HG03159 (cell line): ENCODE measurements around the gene MALSU1.

Source experiments
- ATAC-seq: cut with Tn5 transposase; IDR thresholded peaks from one replicate; pipeline ENCODE4 v1.9.1; 2021; ENCODE audit warnings: mild to moderate bottlenecking, moderate library complexity; ENCODE audit not compliant: unreplicated experiment

Gene MALSU1

DNA sequence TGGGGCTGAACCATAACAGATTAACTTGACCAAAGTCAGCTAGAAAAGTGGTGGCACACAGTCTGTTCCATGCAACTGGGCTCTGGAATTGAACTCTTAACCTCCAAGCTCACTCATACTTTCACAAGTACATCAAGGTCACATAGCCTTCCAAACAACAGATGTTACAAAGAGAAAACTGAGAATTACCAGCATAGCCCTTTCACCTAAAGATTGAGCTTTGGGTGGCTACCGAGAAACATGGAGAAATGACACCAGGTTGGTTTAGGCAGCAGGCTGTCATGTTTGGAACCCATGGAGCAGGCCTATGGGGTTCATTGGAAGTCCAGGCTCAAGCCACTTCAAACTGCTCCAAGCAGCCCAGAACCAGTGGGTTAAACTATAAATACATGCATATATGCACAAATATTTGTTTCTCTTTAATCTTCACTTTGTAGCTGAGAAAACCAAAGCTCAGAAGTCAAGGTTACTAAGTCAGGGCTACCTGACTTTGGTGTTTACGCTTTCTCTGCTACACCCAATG is 59.1 kb downstream of the MALSU1 start:
- ATAC-seq: no peak
